Measurements from ENCODE around the gene ACP4. TPM values are rescaled to one million over a fixed set of nuclear protein-coding genes. Genes with fewer than 3 reads are reported as not detected.

Gene ACP4
- polyA plus RNA-seq, 3 donors: not detected

DNA sequence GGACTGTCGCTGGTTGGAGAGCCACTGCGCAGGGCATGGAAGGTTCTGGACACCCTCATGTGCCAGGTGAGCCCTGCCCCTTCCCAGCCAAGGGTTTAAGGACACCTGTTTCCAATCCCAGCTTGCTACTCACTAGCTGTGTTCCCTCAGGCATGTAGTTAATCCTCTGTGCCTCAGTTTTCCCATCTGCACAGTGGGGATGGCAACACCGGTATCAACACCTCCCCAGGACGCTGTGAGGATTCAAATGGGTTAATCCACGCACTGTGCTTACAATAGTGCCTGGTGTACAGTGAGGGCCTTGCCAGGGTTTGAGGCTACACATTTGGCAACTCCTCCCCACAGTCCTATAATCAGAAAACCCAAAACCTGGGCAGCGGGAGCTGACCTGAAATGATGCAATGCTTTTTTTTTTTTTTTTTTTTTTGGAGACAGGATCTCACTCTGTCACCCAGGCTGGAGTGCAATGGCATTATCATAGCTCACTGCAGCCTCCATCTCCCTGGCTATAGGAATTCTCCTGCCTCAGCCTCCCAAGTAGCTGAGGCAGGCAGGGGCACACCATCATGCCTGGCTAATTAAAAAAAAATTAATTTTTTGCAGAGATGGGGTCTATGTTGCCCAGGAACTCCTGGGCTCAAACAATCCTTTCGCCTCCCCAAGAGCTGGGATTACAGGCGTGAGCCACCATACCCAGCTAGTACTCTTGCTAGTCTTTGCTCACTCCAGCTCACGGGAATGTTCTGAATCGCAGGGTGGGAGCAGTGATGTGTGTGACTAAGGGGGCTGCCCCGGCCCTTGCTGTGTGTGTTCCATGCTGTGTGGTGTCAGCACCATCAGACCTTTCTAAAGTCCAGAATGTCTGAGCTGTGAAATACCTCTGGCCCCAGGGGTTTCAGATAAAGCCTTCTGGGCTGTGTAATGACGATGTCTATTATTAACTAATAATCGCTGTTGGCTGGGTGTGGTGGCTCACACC is 2.3 kb downstream of the ACP4 start:
- Mint-ChIP-seq H3K4me1 (peaks cover 2% of the 10 kb centered on the region), H3K27ac (no peak overlapping the region), H3K9me3 (no peaks in the 10 kb centered on the region), H3K27me3 (ENCODE audit: low read depth in 3 of 3) (peaks cover 0 to 3% (median 3%) of the 10 kb centered on the region in 3 donors), H3K36me3 (peaks cover 4 to 16% of the 10 kb centered on the region in 2 donors), H3K4me3 (no peak overlapping the region)
- Histone ChIP-seq H2AFZ (ENCODE audit: insufficient read depth, low read depth, low read length, poor library complexity, severe bottlenecking) (no peak overlapping the region), H3K79me2 (ENCODE audit: insufficient read depth, low read length) (no peaks in the 10 kb centered on the region), H3K4me1 (ENCODE audit: control insufficient read depth in 1 of 2, insufficient read depth in 2 of 2, low read length in 2 of 2) (no peaks in the 10 kb centered on the region), H3K27me3 (ENCODE audit: control insufficient read depth in 2 of 2, insufficient read depth in 2 of 2, low read length in 2 of 2) (no peaks in the 10 kb centered on the region), H3K9ac (ENCODE audit: insufficient read depth, low read length, poor library complexity, severe bottlenecking) (no peak overlapping the region), H4K20me1 (ENCODE audit: insufficient read depth, low read length) (no peaks in the 10 kb centered on the region), H3K36me3 (replicated peaks in 1 of 2; ENCODE audit: control insufficient read depth in 1 of 2, insufficient read depth in 2 of 2, low read length in 2 of 2) (peaks cover 3 to 7% of the 10 kb centered on the region in 2 donors), H3K27ac (ENCODE audit: low read depth in 1 of 2, low read length in 2 of 2) (no peak overlapping the region), H3K9me3 (replicated peaks in 1 of 2; ENCODE audit: control insufficient read depth in 1 of 2, insufficient read depth in 1 of 2, low read length in 2 of 2) (no peaks in the 10 kb centered on the region), H3K4me2 (replicated peaks; ENCODE audit: extremely low read depth, low read length, poor library complexity, severe bottlenecking) (no peak overlapping the region), H3K4me3 (replicated peaks in 1 of 3; ENCODE audit: low read depth in 2 of 3, low read length in 3 of 3) (no peak overlapping the region)
- DNase-seq: no peak
- TF ChIP-seq, protein P1, sequence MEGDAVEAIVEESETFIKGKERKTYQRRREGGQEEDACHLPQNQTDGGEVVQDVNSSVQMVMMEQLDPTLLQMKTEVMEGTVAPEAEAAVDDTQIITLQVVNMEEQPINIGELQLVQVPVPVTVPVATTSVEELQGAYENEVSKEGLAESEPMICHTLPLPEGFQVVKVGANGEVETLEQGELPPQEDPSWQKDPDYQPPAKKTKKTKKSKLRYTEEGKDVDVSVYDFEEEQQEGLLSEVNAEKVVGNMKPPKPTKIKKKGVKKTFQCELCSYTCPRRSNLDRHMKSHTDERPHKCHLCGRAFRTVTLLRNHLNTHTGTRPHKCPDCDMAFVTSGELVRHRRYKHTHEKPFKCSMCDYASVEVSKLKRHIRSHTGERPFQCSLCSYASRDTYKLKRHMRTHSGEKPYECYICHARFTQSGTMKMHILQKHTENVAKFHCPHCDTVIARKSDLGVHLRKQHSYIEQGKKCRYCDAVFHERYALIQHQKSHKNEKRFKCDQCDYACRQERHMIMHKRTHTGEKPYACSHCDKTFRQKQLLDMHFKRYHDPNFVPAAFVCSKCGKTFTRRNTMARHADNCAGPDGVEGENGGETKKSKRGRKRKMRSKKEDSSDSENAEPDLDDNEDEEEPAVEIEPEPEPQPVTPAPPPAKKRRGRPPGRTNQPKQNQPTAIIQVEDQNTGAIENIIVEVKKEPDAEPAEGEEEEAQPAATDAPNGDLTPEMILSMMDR (IDR thresholded peaks at IDR 0.05): no peak
- WGBS (ENCODE audit: insufficient coverage): 96% methylated on average over 7 of the region's 13 CpGs
- intact Hi-C loops (cut with micrococcal nuclease): no loop called here

DNA sequence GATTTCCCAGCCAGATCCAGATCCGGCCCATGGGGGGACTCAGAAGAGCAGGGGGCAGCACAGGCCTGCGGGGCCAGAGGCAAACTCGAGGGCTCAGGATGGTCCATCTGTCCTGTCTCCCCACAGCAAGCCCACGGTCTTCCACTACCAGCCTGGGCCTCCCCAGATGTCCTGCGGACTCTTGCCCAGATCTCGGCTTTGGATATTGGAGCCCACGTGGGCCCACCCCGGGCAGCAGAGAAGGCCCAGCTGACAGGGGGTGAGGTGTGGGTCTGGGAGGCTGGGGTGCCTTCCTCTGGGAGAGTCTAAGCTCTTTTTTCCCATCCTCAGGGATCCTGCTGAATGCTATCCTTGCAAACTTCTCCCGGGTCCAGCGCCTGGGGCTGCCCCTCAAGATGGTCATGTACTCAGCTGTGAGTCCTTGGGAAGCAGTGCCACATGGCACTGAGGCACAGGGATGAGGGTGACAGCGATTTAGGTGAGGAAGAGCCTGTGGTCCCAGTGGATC is 3.4 kb downstream of the ACP4 start:
- Mint-ChIP-seq H3K27me3 (ENCODE audit: low read depth in 3 of 3) (peaks cover 0 to 2% (median 1%) of the 10 kb centered on the region in 3 donors), H3K9me3 (no peaks in the 10 kb centered on the region), H3K4me3 (no peak overlapping the region), H3K27ac (no peak overlapping the region), H3K36me3 (peaks cover 14 to 27% of the 10 kb centered on the region in 2 donors), H3K4me1 (peaks cover 2% of the 10 kb centered on the region)
- TF ChIP-seq, protein P1 (IDR thresholded peaks at IDR 0.05): no peak
- Histone ChIP-seq H3K4me2 (replicated peaks; ENCODE audit: extremely low read depth, low read length, poor library complexity, severe bottlenecking) (no peak overlapping the region), H3K36me3 (replicated peaks in 1 of 2; ENCODE audit: control insufficient read depth in 1 of 2, insufficient read depth in 2 of 2, low read length in 2 of 2) (peaks cover 12 to 18% of the 10 kb centered on the region in 2 donors), H2AFZ (ENCODE audit: insufficient read depth, low read depth, low read length, poor library complexity, severe bottlenecking) (no peak overlapping the region), H3K9me3 (replicated peaks in 1 of 2; ENCODE audit: control insufficient read depth in 1 of 2, insufficient read depth in 1 of 2, low read length in 2 of 2) (no peaks in the 10 kb centered on the region), H3K9ac (ENCODE audit: insufficient read depth, low read length, poor library complexity, severe bottlenecking) (no peak overlapping the region), H4K20me1 (ENCODE audit: insufficient read depth, low read length) (no peaks in the 10 kb centered on the region), H3K4me3 (replicated peaks in 1 of 3; ENCODE audit: low read depth in 2 of 3, low read length in 3 of 3) (no peak overlapping the region), H3K79me2 (ENCODE audit: insufficient read depth, low read length) (peaks cover 4% of the 10 kb centered on the region), H3K27me3 (ENCODE audit: control insufficient read depth in 2 of 2, insufficient read depth in 2 of 2, low read length in 2 of 2) (no peaks in the 10 kb centered on the region), H3K27ac (ENCODE audit: low read depth in 1 of 2, low read length in 2 of 2) (no peak overlapping the region), H3K4me1 (ENCODE audit: control insufficient read depth in 1 of 2, insufficient read depth in 2 of 2, low read length in 2 of 2) (no peaks in the 10 kb centered on the region)
- 92% methylated on average over 3 of the region's 11 CpGs for WGBS (ENCODE audit: insufficient coverage)
- no peak for DNase-seq
- intact Hi-C loops (cut with micrococcal nuclease): no loop called here

All from CD14-positive monocyte (primary cell).